NCI-H2029 treated with DMSO at 0.1 percent for 48 hours (cell line): Measurements from ENCODE around the gene ZNF525.
A peak's percentile ranks its signal among the peaks of the same experiment; 100 is the strongest.
"Not testable (repeated sequence)": the region's sequence is repeated elsewhere in the genome, so short reads cannot be mapped to it uniquely, and the experiment has no call there.

Experiments
- DNase-seq: peaks from one replicate; lab custom pipeline; 2025; lab: John Stamatoyannopoulos, UW

The ZNF525 gene

GRCh38 chr19:53395840-53396524 lies 30.5 kb downstream of the ZNF525 start:
- not testable (repeated sequence) for DNase-seq

GRCh38 chr19:53396525-53396868 lies 31.0 kb downstream of the ZNF525 start:
- DNase-seq: no peak

- DNase-seq: not testable (repeated sequence)
These were observed 32.4 kb downstream of the ZNF525 start for GRCh38 chr19:53397918-53398317.

GRCh38 chr19:53409505-53410204 lies 44.1 kb downstream of the ZNF525 start:
- no peak for DNase-seq

- DNase-seq: not testable (repeated sequence)
These were observed 55.2 kb downstream of the ZNF525 start for GRCh38 chr19:53420520-53421315.

- DNase-seq: no peak
These were observed 57.0 kb downstream of the ZNF525 start for GRCh38 chr19:53422551-53422950.

- not testable (repeated sequence) for DNase-seq
These were observed 57.6 kb downstream of the ZNF525 start for GRCh38 chr19:53423074-53423473.

- not testable (repeated sequence) for DNase-seq
These were observed 58.2 kb downstream of the ZNF525 start for GRCh38 chr19:53423680-53424079.

GRCh38 chr19:53424968-53425597 lies 59.6 kb downstream of the ZNF525 start:
- DNase-seq: peak; percentile 37

- peak; percentile 77 for DNase-seq
These were observed 66.0 kb downstream of the ZNF525 start, which contains the start of gene ZNF761 for GRCh38 chr19:53431399-53432087. TSS of gene ZNF761 (plus strand) at chr19:53431984. CDS start at chr19:53447269, 15,285 bp downstream.

- no peak for DNase-seq
These were observed 66.7 kb downstream of the ZNF525 start for GRCh38 chr19:53432088-53432661.
